H7 (cell line): Measurements from ENCODE around the gene TBC1D19. TPM values are rescaled to one million over a fixed set of nuclear protein-coding genes. Genes with fewer than 3 reads are reported as not detected.
"Not testable (repeated sequence)": the region's sequence is repeated elsewhere in the genome, so short reads cannot be mapped to it uniquely, and the experiment has no call there.

Source experiments
- DNase-seq: peaks from one replicate; pipeline ENCODE4 v3.0.0; 2012
- H3K27me3 ChIP-seq: 2 replicates; pipeline ENCODE4 v1.6.0; 2011; ENCODE audit warnings: mild to moderate bottlenecking, low read length; ENCODE audit not compliant: control insufficient read depth, insufficient read depth
- H3K36me3 ChIP-seq: replicated peaks from 2 replicates; pipeline ENCODE4 v1.5.1; 2011; ENCODE audit warnings: low read length; ENCODE audit not compliant: control insufficient read depth, insufficient read depth
- H3K4me3 ChIP-seq: 2 replicates; pipeline ENCODE4 v1.5.1; 2011; ENCODE audit warnings: low read depth, mild to moderate bottlenecking, control low read depth, low read length, moderate library complexity; ENCODE audit not compliant: insufficient read depth
- total RNA-seq: library from RNA; depleted of rRNA; stranded (reverse); fragments of >200 nt; shearing (Covaris generic); gene quantifications from 2 replicates; pipeline ENCODE4 v1.2.3, GENCODE V29; 2014

The TBC1D19 gene
- total RNA-seq, 1 experiment from 2014 or later, result 3.7 TPM

DNA sequence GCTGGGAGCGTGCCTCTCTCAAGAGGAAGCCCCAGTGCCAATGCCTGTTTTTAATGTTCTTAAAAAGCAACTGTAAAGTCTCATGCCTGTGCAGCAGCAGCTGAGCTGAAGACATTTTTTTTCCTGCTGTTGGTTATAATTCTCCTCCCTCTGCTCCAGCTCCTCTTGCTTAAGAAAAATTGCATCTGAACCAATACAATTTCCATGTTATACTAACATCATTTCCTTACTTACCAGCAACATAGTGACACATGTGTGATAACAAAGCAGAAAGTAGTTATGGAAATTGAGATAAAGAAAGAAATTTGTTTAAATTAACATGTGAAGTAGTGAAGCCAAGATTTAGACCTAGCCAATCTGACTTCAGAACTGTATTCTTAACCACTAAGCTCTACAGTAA, 101.4 kb downstream of the TBC1D19 start:
- DNase-seq, result no peak
- Histone ChIP-seq H3K36me3 (no peaks in the 10 kb centered on the region), H3K4me3 (no peak overlapping the region), H3K27me3 (no peaks in the 10 kb centered on the region)

GRCh38 chr4:26687728-26688127, 103.8 kb downstream of the TBC1D19 start:
- no peak for DNase-seq
- H3K36me3 ChIP-seq, result no peaks in the 10 kb centered on the region
- no peaks in the 10 kb centered on the region for H3K27me3 ChIP-seq
- H3K4me3 ChIP-seq, result no peak overlapping the region

DNA sequence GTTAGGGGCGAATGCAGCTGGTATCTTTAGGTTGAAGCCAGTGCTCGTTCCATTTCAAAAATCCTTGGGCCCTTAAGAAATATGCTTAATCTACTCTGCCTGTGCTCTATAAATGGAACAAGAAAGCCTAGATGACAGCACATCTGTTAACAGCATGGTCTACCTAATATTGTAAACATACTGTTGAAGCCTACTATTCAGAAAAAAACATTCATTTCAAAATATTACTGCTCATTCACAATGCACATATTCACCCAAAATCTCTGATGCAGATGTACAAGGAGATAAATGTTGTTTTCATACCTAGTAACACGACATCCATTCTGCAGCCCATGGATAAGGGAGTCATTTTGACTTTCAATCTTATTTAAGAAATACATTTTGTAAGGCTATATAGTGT, 106.6 kb downstream of the TBC1D19 start:
- Histone ChIP-seq H3K36me3 (no peaks in the 10 kb centered on the region), H3K4me3 (no peak overlapping the region), H3K27me3 (no peaks in the 10 kb centered on the region)
- no peak for DNase-seq

- Histone ChIP-seq H3K27me3 (no peaks in the 10 kb centered on the region), H3K36me3 (no peaks in the 10 kb centered on the region), H3K4me3 (no peak overlapping the region)
- peak; percentile 1 for DNase-seq
Measured at GRCh38 chr4:26692014-26692726, 108.3 kb downstream of the TBC1D19 start.

GRCh38 chr4:26694131-26694530, 110.2 kb downstream of the TBC1D19 start:
- not testable (repeated sequence) for DNase-seq, H3K36me3 ChIP-seq, H3K4me3 ChIP-seq, H3K27me3 ChIP-seq

DNA sequence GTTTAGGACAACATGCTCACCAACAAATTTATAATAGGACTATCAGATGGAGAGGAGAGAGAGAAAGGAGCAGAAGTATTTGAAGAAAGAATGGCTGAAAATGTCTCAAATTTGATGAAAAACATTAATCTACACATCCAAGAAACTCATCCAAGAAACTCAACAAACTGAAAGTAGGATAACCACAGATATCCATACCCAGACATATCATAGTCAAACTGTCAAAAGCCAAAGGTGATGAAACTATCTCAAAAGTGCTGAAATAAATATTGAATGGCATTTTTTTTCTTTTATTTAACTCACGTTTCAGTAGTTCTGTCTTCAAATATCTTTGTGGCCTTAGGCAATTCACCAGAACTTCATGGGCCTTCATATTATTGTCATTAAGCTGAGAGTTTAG, 116.2 kb downstream of the TBC1D19 start:
- H3K36me3 ChIP-seq, result no peaks in the 10 kb centered on the region
- H3K4me3 ChIP-seq, result no peak overlapping the region
- H3K27me3 ChIP-seq, result no peaks in the 10 kb centered on the region
- no peak for DNase-seq

- DNase-seq, result no peak
- Histone ChIP-seq H3K27me3 (no peaks in the 10 kb centered on the region), H3K4me3 (no peak overlapping the region), H3K36me3 (no peaks in the 10 kb centered on the region)
Measured at GRCh38 chr4:26701095-26701494, 117.2 kb downstream of the TBC1D19 start.

DNA sequence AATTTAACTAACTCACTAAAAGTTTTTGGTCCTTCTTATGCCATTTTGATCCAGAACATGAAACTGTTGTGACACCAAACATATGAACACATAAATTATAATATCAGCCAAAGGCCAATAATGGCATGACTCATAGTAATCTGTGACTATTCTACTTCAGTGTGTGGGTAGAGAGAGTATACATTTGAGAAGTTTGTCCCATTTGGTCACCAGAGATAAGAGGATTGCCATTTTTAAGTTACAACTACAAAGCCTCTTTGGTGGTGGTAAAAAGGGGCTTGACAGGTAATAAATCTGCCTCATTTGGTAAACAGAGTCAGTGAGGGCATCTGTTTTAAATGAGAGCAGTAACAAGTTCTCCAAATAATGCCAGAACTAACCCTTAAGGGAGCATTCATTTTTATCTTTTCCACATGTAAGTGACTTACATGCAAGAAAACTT, 117.9 kb downstream of the TBC1D19 start:
- Histone ChIP-seq H3K27me3 (no peaks in the 10 kb centered on the region), H3K36me3 (no peaks in the 10 kb centered on the region), H3K4me3 (no peak overlapping the region)
- no peak for DNase-seq

DNA sequence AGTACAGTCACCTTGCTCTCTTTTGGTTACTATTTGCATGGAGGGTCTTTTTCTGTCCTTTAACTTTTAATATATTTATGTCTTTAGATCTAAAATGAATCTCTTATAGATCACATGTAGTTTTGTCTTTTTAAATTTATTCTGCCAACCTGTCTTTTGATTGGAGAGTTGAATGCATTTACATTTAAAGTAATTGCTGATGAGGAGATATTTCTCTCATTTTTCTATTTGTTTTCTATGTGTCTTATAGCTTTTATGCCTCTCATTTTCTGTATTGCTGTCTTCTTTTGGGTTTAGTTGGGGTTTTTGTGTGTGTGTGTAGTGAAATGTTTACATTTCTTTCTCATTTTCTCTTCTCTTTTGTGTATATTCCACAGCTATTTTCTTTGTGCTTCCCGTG, 123.5 kb downstream of the TBC1D19 start:
- H3K4me3 ChIP-seq, result no peak overlapping the region
- H3K27me3 ChIP-seq, result no peaks in the 10 kb centered on the region
- H3K36me3 ChIP-seq, result no peaks in the 10 kb centered on the region
- DNase-seq, result no peak

DNA sequence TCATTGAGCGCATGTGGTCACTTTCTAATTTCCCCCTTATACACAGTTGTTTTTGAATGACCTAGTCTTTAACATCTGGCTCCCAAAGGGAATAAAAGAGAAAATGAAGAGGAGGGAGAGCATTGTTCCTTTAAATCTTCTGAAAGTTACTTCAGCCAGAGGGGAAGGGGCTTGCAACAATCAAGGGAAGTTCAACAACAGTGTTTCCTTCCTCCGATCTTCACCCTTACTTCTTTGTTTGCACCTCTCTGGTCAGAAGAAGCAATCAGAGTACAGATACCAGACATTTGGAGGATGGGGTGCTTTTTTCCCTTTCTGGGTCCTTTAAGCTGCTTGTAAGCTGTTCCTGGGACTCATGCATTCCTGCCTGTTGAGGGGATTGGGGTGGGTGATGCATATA, 125.4 kb downstream of the TBC1D19 start:
- Histone ChIP-seq H3K27me3 (no peaks in the 10 kb centered on the region), H3K36me3 (no peaks in the 10 kb centered on the region), H3K4me3 (no peak overlapping the region)
- DNase-seq, result no peak

DNA sequence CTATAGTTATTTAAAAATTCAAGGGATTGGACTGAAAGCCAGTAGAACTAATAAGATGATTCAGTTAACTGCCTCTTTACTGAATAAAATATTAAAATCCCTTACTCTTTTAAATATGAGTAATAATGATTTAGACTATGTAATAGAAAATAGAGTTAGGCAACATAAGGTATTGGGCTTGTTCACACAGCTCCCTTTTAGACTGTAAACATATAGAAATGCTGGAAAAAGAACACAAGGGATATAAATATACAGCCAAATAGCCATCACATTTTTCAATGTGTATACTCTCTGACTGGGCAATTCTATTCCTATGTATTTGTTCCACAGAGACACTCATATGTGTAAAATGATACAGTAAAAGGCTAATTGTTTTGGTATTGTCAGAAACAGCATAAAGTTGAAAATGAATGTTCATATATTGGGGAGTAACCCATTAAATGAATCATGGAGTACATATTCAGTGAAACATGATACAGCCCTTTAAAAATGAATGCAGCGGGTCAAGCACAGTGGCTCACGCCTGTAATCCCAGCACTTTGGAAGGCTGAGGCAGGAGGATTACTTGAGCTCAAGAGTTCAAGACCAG, 129.8 kb downstream of the TBC1D19 start:
- DNase-seq, result no peak
- H3K27me3 ChIP-seq, result no peaks in the 10 kb centered on the region
- H3K4me3 ChIP-seq, result no peak overlapping the region
- H3K36me3 ChIP-seq, result no peaks in the 10 kb centered on the region

DNA sequence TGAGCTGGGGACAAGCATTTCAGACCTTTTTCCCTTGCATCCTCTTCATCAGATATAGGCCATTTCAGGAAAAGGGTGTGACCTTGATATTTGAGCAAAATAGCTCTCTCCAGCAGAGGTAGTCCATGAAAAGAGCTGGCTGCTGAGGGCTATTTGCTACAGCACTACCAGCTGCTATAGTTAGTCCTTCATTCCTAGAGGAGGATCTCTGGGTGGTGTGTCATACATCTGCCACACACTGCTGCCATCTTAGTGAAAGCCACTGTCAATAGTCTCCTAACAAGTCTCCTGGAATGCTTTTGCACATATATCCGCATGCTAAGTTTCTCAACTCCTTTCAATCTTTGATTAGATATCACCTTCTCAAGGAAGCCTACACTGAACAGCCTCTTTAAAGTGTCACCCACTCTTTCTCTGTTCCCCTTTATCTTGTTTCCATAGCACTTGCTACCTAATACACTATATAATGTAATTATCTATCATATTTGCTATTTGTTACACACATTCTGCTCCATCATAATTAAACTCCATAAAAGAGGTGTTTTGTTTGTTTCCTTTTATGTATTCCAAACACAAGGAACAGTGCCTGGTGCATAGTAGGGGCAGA, 131.9 kb downstream of the TBC1D19 start:
- no peaks in the 10 kb centered on the region for H3K27me3 ChIP-seq
- H3K4me3 ChIP-seq, result no peak overlapping the region
- no peak for DNase-seq

DNA sequence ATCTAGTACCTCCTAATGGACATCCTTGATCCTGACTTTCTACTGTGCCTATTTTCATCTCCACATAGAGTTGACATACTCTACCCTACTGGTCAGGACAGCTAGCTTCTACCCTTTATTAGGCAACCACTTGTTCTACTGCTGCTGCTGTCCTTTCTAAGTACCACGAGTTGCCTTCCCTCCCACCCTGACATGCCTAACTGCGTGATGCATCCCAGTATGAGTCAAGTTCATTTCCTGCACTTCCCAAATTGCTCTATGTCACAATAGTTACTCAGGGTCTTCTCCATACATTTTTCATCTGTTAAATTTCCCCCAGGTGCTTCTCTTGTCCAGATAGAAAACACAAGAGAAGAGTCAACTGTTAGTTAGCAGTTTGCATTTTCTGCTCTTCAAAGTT, 133.4 kb downstream of the TBC1D19 start:
- DNase-seq, result no peak

More for the DNA sequence above, 131.9 kb downstream of the TBC1D19 start:
- no peaks in the 10 kb centered on the region for H3K36me3 ChIP-seq

GRCh38 chr4:26719954-26720552, 136.2 kb downstream of the TBC1D19 start:
- peak; percentile 4 for DNase-seq
- H3K36me3 ChIP-seq, result no peaks in the 10 kb centered on the region
- H3K4me3 ChIP-seq, result no peak overlapping the region
- H3K27me3 ChIP-seq, result no peaks in the 10 kb centered on the region; the same call in 1 of the 2 replicates

More for the DNA sequence above, 133.4 kb downstream of the TBC1D19 start:
- Histone ChIP-seq H3K27me3 (no peaks in the 10 kb centered on the region), H3K36me3 (no peaks in the 10 kb centered on the region), H3K4me3 (no peak overlapping the region)

- DNase-seq, result no peak
- Histone ChIP-seq H3K36me3 (no peaks in the 10 kb centered on the region), H3K27me3 (no peaks in the 10 kb centered on the region; the same call in 1 of the 2 replicates), H3K4me3 (no peak overlapping the region)
Measured at GRCh38 chr4:26721685-26722084, 137.8 kb downstream of the TBC1D19 start.
